AG20443 (cell line): ENCODE measurements around the gene CNNM3.
"Not testable (repeated sequence)": the region's sequence is repeated elsewhere in the genome, so short reads cannot be mapped to it uniquely, and the experiment has no call there.

Source experiments
- DNase-seq: peaks from one replicate; pipeline ENCODE4 v3.0.0; 2012; ENCODE audit warnings: low spot score, mixed read lengths

The CNNM3 gene

GRCh38 chr2:96816127-96816835 lies at the start of gene CNNM3:
Gene CNNM3 (plus strand): TSS chr2:96816268. CDS start chr2:96816278, 10 bp downstream.
- peak; percentile 99 for DNase-seq

DNA sequence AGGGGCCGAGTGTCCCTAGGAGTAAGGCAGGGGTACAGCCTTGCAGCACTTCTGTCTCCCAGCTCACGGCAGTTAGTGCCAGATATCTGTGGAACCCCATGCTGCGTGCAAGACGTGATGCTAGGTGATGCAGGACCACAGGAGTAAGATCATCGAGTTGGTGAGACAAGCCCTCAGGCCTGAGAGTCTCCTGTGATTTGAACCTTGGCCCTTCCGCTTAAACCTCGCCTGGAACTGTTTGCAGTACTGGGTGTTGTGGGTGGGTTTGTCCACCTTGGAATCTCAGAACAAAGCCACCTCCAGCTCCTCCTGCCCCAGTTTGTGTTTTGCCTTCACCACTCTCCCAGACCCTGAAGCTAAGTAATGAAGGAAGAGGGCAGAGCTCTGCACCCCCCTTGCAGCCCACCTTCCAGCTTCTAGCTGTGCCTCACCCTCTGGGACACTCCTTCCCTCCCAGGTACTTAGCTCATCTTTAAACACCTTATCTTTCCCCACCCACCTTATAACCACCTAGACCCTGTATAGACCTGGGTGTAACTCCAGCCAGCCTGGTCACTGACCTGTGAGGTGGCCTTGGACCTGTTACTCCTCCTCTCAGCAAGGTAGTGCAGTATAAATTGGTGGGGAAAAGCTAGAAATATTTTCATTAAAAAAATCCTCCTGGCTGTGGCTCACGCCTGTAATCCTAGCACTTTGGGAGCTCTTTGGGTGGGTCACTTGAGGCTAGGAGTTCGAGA lies 48.8 kb upstream of the CNNM3 start:
- no peak for DNase-seq

DNA sequence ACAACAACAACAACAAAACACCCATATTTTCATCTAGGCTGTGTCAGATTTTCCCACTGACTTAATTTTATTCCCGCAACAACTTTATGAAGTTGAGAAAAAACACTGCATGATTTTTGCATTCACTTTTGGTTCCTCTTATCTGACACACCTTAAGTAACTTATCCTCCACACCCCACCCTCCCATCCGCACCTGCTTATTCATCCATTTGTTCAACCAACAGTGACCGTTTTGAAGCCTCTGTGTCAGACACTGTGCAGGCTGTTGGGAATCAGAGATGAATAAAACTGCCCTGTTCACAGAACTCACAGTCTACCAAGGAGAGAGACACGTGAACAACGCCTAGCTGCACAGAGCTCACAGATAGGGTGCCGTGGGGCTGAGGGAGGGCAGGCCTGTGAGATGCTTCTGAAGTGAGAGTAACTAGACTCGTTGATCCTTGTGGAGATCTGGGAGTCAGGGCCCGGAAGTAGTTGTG lies 47.9 kb upstream of the CNNM3 start:
- no peak for DNase-seq

- peak; percentile 38 for DNase-seq
These were observed 46.3 kb upstream of the CNNM3 start for GRCh38 chr2:96769814-96770213.

DNA sequence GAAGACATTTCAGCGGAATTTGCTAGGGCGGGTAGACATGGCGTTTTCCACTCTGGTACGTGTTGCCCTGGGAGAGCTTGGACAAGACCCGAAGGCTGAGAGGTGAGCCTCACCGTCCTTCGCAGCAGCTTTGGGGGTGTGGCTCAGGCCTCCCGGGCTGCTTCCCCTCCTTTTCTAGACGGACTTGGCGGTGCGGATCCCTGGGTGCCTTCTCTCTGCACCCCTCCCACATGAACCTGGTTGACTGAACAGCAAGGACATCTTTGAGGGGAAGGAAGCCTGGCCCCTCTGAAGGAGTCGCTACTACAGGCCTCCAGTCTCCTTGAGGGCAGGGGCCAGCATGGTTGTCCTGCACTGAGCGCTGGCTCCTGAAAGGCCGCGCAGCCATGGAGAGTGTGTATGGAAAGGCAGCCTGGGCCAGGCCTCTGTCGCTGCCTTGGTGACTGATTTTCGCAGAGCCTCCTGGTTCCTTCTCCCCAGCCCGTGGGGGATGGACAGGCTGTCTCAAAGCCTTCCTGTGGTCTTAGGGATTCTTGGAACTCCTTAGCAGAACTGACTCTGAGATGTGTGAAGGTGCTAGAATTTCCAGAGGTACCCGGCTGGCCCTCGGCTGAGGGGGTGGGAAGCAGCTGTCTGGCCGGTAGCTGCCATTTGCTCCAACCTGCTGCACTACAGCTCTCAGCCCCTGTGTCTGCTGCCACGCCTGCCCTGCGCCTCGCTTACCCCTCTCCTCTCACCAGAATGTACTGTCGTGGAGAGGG lies 45.4 kb upstream of the CNNM3 start:
- DNase-seq: no peak

DNA sequence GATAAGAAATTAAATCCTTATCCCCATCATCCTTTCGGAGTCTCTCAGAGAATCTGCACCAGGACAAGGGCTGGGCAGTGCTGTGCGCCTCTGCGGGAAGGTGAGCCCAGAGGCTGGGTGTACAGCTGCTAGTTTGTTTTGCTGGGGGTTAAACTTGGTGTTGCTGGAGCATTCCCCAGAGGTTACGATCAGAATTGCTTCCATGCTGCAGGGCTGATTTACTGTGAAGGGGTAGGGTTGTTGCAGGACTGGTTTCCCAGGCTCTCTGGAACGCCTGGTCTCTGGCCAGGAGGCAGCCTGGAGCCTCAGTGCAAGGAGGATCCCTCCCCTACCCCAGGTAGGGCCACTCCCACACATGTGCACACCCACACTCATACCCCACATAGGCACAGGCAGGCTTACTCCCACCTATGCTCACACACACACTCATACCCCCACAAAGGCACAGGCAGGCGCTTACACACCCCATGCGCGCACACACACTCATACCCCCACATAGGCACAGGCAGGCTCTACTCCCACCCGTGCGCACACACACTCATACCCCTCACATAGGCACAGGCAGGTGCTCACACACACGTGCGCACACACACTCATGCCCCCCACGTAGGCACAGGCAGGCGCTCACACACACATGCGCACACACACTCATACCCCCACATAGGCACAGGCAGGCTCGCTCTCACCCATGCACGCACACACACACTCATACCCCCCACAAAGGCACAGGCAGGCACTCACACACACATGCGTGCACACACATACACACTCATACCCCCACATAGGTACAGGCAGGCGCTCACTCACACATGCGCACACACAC lies 44.1 kb upstream of the CNNM3 start:
- DNase-seq: no peak

DNA sequence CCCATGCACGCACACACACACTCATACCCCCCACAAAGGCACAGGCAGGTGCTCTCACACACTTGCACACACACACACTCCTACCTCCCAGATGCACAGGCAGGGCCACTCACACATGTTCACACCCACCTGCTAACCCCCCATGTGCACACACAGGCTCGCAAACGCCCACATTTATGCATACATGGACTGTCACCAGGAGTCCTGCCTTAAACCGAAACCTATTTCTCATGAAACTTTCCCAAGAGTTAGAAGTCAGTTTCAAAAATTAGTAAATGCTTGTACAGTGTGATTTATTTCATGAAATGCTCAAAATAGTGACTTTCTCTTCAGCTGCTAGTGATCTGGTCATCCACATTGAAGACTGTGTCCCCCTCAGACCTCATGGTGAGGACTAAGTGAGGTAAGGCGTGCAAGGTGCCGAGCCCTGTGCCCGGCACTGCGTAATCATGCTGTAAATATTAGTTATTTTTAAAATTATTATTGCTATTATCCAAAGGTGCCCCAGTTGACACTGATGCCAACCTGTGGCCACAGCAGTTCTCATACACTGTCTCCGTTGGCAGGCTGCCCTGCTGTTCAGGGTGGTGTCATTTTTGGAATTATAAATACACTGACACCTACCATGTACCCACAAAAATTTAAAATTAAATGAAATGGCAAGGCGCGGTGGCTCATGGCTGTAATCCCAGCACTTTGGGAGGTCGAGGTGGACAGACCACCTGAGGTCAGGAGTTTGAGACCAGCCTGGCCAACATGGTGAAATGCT lies 43.0 kb upstream of the CNNM3 start:
- DNase-seq: no peak

DNA sequence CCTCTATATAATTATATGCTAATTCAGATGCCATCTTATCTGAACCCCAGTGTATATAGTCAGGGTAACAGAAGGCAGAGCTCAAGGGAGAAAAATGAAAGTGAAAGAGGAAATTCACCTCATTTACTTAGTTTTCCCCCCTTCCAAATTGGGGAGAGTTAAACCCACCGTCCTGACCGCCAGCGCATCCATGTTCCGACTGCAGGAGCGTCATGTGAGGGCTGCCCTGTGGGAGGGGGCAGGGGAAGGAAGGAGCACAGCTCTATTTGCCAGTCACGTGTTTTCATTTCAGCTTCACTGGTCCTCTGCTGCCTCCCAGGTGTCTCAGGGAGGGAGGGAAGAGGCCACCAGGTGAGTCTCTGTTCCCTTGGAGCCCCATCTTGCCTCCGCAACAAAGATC lies 42.1 kb upstream of the CNNM3 start:
- no peak for DNase-seq

DNA sequence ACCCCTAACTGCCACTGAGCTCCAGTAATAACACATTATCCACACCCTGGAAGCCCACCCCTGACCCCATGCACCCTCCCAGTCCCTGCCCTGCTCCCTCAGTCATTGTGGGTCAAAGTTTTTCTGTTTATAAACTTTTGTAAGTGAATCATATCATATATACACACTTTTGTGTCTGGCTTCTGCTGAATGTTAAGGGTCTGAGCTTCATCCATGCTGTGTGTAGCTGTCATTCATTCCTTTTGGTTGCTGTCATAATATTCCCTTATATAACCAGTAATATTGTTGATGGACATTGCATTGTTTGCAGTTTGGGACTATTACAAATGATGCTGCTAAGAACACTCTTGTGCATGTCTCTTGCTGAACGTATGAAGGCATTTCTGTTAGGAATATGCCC lies 40.9 kb upstream of the CNNM3 start:
- DNase-seq: no peak

GRCh38 chr2:96783388-96783787 lies 32.7 kb upstream of the CNNM3 start:
- DNase-seq: no peak

DNA sequence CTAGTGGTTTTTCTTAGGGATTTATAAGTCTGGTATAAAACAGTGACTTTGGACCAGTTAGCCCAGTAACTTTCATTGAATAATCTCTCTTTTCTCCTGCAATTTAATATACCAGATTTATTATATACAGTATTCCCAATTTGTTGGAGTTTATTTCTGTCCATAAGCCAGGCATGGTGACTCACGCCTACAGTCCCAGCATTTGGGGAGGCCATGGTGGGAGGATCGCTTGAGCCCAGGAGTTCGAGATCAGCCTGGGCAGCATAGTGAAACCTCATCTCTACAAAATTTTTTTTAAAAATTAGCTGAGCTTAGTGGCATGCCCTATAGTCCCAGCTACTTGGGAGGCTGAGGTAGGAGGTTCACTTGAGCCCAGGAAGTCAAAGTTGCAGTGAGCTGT lies 28.7 kb upstream of the CNNM3 start:
- DNase-seq: no peak

- DNase-seq: no peak
These were observed 27.4 kb upstream of the CNNM3 start for GRCh38 chr2:96788442-96789244.

DNA sequence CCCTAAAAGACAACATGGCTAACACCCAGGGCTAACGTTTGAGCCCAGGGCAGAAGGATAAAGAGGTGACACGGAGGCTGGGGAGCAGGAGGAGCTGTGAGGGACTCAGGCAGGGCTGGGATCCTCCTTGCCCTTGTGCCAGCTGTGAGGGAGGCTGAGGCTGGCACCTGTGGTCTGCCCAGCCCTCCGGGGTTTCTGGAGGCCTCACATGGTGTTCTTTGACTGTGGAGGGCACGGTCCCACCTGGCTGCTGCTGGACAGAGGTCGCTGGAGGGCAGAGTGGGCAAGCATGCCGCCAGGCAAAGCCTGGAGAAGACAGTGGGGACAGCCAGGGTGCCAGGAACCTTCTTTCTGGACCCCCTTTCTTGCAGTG lies 26.8 kb upstream of the CNNM3 start:
- no peak for DNase-seq

- DNase-seq: no peak
These were observed 23.0 kb upstream of the CNNM3 start for GRCh38 chr2:96792772-96793749.

GRCh38 chr2:96795076-96795475 lies 21.0 kb upstream of the CNNM3 start:
- DNase-seq: no peak

- DNase-seq: not testable (repeated sequence)
These were observed 19.6 kb upstream of the CNNM3 start for GRCh38 chr2:96796497-96796896.

- no peak for DNase-seq
These were observed 18.9 kb upstream of the CNNM3 start for GRCh38 chr2:96797066-96797625.

DNA sequence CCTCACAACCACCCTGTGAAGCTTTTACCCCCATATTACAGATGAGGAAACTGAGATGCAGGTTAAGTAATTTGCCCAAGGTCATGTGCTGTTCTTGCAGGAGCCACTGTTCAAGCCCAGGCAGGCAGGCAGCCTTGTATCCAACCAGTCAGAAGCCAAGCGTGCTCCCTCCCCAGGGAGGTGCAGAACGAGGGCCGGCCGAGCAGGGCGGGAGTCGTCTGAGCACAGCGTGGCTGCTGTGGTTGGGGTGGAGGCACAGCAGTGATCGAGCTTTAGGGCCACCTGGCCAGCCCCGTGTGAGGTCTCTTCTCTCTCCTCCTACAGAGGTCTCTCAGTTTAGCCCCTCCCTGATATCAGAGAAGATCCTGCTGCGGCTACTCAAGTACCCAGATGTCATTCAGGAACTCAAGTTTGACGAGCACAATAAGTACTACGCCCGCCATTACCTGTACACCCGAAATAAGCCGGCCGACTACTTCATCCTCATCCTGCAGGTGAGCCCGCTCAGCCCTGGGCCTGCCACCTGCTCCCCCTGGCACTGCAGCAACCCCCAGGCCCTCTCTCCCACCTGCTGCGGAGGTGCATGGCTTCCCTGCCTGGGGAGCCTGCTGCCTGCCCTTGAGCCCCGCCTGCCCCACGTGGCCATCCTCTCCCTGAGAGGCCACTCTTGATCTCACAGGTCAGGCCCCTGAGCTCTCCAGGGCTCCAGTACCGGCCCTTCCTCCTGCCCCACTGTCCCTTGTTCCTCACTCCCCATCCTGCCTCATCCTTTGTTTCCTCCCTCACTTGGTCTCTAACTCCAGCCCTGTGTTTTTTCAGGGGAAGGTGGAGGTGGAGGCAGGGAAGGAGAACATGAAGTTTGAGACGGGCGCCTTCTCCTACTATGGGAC lies 17.1 kb upstream of the CNNM3 start:
- no peak for DNase-seq
